Activated CD8-positive, alpha-beta memory T cell treated with anti-CD3 and anti-CD28 coated beads, Interleukin-2, amount 50 U/mL, for 1 hour (primary cell): Measurements from ENCODE around the gene DMD.

ENCODE experiments used
- DNase-seq: peaks from one replicate; pipeline ENCODE4 v3.0.0-alpha.2; 2020; ENCODE audit errors: extremely low read depth

Gene DMD

GRCh38 chrX:31232506-31232905, 1978.8 kb downstream of the DMD start:
- no peak for DNase-seq

- DNase-seq, result no peak
Measured at GRCh38 chrX:31228909-31229308, 1982.4 kb downstream of the DMD start.

- DNase-seq, result no peak
Measured at GRCh38 chrX:31228415-31228832, 1982.9 kb downstream of the DMD start.

GRCh38 chrX:31227250-31227649, 1984.1 kb downstream of the DMD start:
- DNase-seq, result no peak

- no peak for DNase-seq
Measured at GRCh38 chrX:31225819-31226218, 1985.5 kb downstream of the DMD start.

- no peak for DNase-seq
Measured at GRCh38 chrX:31224381-31225012, 1986.9 kb downstream of the DMD start.

- no peak for DNase-seq
Measured at GRCh38 chrX:31223817-31224216, 1987.5 kb downstream of the DMD start.

GRCh38 chrX:31222946-31223345, 1988.4 kb downstream of the DMD start:
- DNase-seq, result no peak

- DNase-seq, result no peak
Measured at GRCh38 chrX:31219174-31219573, 1992.2 kb downstream of the DMD start.

- no peak for DNase-seq
Measured at GRCh38 chrX:31217084-31217483, 1994.3 kb downstream of the DMD start.

GRCh38 chrX:31215277-31215815, 1996.0 kb downstream of the DMD start:
- no peak for DNase-seq

- no peak for DNase-seq
Measured at GRCh38 chrX:31213941-31214340, 1997.4 kb downstream of the DMD start.

GRCh38 chrX:31212856-31213748, 1998.2 kb downstream of the DMD start:
- DNase-seq, result no peak

GRCh38 chrX:31209005-31209628, 2002.2 kb downstream of the DMD start:
- DNase-seq, result no peak

- DNase-seq, result no peak
Measured at GRCh38 chrX:31201503-31201902, 2009.8 kb downstream of the DMD start.

- DNase-seq, result no peak
Measured at GRCh38 chrX:31200430-31200829, 2010.9 kb downstream of the DMD start.

GRCh38 chrX:31199840-31200114, 2011.6 kb downstream of the DMD start:
- no peak for DNase-seq

GRCh38 chrX:31199056-31199839, 2012.1 kb downstream of the DMD start:
- no peak for DNase-seq

- no peak for DNase-seq
Measured at GRCh38 chrX:31190221-31190975, 2021.0 kb downstream of the DMD start.

GRCh38 chrX:31186693-31187338, 2024.5 kb downstream of the DMD start:
- DNase-seq, result no peak

- DNase-seq, result no peak
Measured at GRCh38 chrX:31185884-31186283, 2025.5 kb downstream of the DMD start.
